HG02870 (cell line): ENCODE data around the gene SDHA.
"Not testable (repeated sequence)": the region's sequence is repeated elsewhere in the genome, so short reads cannot be mapped to it uniquely, and the experiment has no call there.

Experiments used
- ATAC-seq: cut with Tn5 transposase; IDR thresholded peaks from one replicate; pipeline ENCODE4 v1.9.1; 2021; ENCODE audit warnings: mild to moderate bottlenecking, moderate library complexity; ENCODE audit not compliant: unreplicated experiment

Gene SDHA

DNA sequence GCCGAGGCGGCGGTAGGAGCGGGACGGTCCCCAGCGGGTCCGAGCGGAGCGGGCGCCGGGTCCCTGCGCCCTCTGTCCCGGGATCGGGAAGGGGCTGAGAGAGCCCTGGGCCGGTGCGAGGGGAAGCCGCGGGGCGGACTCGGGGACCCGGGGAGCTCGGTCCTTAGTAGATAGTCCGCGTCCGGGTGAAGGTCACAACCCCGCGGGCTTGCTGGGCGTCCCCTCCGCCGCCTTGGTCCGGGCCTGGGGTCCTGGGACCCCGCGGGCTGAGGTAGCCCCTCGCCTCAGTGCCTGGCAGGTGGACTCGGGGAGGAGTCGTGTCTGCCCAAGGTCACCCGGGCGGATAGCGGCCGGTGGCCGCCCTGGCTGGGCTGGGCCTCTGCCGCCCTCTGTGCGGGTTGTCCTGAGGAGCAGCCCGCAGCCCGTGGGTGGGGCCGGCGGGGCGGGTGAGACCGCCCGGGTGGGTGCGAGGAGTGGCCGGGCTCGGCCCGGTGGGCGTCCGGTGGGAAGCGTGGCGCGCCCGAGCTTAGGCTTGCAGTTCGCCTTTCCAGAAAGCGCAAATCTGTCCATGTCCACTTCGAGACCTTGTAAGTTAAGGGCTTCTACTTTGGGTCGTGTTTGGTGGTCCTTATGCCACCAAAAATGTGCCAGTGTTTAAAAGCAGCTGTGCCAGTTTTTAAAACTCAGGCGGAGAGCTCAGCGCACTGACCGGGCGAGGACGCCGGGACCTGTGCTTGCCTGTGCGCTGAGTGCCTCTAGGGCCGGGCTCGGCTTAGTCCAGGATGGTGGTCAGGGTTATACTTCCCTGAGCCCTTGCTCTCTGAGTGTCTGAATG, 554 bp downstream of the SDHA start:
- ATAC-seq: peak; percentile 16

GRCh38 chr5:219460-219863, 1.3 kb downstream of the SDHA start:
- no peak for ATAC-seq

GRCh38 chr5:219991-220390, 1.9 kb downstream of the SDHA start:
- no peak for ATAC-seq

DNA sequence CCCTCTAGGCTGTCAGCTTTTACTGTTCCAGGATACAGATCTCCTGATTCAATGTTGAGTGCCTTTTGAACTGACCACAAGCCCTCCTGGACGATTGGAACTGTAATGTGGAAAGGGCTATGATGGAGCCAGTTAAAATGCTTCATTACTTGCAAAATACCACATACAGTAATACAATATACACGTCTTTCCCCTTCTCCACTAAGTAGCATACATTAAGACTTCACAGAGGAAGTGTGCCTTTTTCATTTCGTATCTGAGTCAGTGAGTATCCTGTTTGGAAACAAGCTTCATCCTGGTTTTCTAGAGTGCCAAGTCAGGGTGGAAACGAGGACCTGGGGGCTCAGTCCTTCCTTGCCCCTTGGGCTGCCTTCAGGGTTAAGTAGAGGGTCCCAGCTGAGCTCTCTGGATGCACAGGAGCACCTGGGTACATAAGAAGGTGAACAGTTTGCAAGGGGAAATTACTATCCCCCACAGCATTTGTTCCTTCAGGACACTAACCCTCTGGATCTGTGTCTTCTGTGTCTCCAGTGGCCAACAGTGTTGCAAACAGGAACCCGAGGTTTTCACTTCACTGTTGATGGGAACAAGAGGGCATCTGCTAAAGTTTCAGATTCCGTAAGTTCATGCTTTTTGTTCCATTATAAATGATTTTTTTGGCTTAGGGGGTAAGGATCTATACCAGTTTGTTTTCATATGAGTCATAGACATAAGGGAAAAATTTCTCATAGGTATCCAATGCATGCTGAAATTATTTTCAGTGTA, 5.0 kb downstream of the SDHA start:
- ATAC-seq: peak; percentile 25

DNA sequence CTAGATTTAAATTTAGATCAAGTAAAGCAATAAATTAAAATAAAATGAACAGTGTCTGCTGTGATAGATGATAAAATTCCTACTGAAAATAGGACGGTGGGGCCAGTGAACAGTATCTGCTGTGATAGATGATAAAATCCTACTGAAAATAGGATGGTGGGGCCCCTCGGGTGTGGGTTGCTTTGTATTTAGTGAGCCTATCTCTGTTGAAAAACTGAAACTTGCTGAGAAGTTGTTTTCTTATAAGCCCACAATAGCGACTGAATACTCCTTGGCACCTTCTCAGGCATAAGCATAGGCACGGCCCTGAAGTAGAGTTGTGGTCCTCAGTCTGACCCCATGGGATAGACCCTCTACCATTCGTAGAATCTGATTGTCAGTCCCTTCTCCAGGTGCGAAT, 5.7 kb downstream of the SDHA start:
- no peak for ATAC-seq

DNA sequence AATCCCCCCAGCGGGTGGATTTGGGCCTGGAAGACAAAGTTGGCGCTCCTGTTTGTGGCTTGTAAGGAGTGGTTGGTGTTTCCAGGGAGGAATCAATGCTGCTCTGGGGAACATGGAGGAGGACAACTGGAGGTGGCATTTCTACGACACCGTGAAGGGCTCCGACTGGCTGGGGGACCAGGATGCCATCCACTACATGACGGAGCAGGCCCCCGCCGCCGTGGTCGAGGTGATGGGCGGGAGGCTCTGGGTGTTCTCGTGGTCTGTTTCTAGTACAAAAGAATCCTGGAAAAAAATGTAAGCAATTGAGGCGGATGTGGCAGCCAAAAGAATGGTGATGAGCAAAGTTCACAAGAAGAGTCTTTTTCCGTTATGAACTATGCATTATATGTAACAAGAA, 7.2 kb downstream of the SDHA start:
- ATAC-seq: no peak

DNA sequence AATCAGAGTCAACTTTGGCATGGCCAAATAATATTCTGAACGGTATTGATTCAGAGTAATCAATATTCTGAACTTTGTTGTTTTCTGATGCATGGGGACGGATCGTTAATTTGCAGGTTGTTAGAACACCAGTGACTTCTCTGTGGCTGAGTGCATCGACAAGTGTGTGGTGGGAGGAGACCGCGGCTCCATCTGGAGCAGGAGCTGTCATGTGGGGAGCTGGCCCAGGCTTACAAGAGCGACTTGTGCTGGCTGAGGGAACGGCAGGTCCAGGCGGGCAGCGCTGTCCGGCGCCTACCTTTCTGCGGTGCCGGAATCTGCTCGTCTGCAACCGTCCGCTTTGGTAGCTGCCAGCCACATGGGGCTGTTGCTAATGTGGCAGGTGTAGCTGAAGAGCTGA, 9.3 kb downstream of the SDHA start:
- not testable (repeated sequence) for ATAC-seq

GRCh38 chr5:228886-229285, 10.8 kb downstream of the SDHA start:
- no peak for ATAC-seq

DNA sequence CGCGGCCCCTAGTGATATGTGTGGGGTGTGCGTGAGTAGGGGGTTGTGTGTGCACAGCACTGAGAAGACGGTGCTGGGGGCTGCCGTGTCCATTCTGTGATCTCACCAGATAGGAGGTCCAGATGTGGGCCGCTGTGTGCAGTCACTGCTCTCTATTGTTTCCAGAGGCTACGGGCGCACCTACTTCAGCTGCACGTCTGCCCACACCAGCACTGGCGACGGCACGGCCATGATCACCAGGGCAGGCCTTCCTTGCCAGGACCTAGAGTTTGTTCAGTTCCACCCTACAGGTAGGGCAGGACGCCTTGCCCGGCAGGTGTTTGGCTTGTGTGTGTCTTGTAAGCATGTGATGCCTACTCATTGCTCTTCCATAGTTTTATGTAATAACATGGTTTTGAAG, 12.6 kb downstream of the SDHA start:
- ATAC-seq: no peak

DNA sequence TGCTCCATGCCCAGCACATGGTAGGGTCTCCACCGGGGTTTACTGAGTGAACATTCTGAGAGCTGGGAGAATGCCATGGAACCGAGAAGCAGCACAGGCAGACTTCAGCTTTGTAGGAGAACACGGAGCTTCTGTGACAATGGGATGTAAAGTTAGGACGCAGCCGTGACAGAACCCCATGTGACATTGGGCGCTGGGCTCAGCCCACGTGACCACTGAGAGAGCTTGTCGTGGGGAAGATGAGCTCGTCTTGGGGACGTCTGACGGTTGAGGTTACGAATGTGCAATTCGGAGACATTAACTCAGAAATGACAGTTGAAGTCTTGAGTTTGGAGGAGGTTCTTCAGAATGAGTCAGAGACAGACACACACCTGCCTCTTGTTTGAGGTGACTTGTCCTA, 13.5 kb downstream of the SDHA start:
- no peak for ATAC-seq

DNA sequence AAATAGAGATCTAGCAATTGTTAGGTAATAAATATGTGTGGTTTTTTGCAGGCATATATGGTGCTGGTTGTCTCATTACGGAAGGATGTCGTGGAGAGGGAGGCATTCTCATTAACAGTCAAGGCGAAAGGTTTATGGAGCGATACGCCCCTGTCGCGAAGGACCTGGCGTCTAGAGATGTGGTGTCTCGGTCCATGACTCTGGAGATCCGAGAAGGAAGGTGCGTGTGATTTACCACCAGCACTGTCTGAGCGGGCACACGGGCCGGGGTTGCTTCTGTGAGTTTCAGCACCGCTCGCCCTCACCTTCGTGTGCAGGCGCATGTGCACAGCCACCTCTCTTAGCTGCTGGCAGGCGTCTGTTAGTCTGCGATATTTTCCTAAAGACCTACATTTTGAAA, 15.3 kb downstream of the SDHA start:
- ATAC-seq: not testable (repeated sequence)

- no peak for ATAC-seq
Observed at GRCh38 chr5:234450-234849, 16.3 kb downstream of the SDHA start.

GRCh38 chr5:235527-235926, 17.4 kb downstream of the SDHA start:
- not testable (repeated sequence) for ATAC-seq

- ATAC-seq: not testable (repeated sequence)
Observed at GRCh38 chr5:237931-238330, 19.8 kb downstream of the SDHA start.

- ATAC-seq: not testable (repeated sequence)
Observed at GRCh38 chr5:240550-240949, 22.4 kb downstream of the SDHA start.

DNA sequence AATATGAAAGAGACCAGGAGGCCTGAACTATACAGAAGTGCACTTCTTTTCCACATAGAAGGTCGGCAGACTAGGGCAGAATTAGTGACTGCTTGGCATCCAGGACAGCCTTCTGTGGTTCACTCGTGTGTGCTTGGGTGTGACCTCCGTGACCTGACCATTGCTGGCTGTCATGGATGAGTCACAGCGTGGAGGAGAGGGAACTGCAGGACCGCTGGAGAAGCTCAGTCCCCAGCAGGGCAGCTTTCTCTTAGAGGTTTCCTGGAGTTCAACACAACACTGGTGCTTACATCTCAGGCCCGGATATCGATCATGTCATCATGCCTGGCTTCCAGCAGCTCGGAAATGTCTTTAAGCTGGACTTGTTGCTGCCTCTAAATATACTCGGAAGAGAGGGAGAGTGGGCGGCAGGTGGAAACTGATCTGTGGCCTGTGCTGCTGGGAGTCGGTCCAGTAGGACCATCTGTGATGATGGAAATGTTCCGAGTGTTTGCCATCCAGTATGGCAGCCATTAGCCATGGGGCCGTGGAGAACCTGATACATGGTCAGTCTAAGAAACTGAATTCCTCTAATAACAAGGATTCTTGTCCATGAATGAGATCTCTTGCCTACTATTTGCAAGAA, 23.0 kb downstream of the SDHA start:
- ATAC-seq: not testable (repeated sequence)

- ATAC-seq: not testable (repeated sequence)
Observed at GRCh38 chr5:243683-244367, 25.7 kb downstream of the SDHA start.

DNA sequence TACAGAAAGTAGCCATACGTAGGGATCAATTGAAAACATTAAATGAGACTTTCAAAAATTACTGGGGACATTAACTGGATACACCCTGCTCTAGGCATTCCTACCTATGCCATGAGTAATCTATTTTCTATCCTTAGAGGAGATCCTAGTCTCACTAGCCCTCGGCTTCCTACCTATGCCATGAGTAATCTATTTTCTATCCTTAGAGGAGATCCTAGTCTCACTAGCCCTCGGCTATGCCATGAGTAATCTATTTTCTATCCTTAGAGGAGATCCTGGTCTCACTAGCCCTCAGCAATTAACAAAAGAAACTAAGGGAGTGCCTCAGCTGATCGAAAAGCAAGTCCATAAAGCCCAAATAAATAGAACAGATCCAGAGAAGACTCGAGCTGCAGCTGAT, 27.6 kb downstream of the SDHA start:
- not testable (repeated sequence) for ATAC-seq

GRCh38 chr5:250396-250795, 32.3 kb downstream of the SDHA start:
- ATAC-seq: not testable (repeated sequence)

DNA sequence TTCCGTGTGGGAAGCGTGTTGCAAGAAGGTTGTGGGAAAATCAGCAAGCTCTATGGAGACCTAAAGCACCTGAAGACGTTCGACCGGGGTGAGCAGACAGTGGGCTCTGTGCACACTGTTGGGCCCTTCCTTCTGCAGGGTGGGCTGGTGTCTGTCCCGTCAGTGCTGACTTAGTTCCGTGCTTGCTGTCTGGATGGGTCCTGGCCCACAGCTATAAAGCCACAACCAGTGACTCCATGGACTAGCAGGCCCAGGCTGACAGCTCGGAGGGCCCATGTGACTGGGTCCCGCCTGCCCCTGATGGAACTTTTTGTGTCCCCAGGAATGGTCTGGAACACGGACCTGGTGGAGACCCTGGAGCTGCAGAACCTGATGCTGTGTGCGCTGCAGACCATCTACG, 32.9 kb downstream of the SDHA start:
- not testable (repeated sequence) for ATAC-seq

GRCh38 chr5:251538-251937, 33.4 kb downstream of the SDHA start:
- ATAC-seq: not testable (repeated sequence)
